ENCODE results near the gene MTHFD1L.

Gene MTHFD1L

GRCh38 chr6:151112130-151112529 lies 246.6 kb downstream of the MTHFD1L start:
- TF ChIP-seq POLR2AphosphoS5 (IDR thresholded peaks at IDR 0.05; ENCODE audit: low read depth, low read length) = no peak
- no peak for TF ChIP-seq FOXP2 (optimal IDR thresholded peaks at IDR 0.05; ENCODE audit: borderline replicate concordance, extremely low read depth, extremely low read length, insufficient read depth)
- TF ChIP-seq SIN3A (IDR thresholded peaks at IDR 0.05; ENCODE audit: borderline replicate concordance, insufficient read depth, low read length) = no peak
- TF ChIP-seq TAF1 (IDR thresholded peaks at IDR 0.05; ENCODE audit: borderline replicate concordance, insufficient read depth, low read length) = no peak

GRCh38 chr6:151113641-151114040 lies 248.1 kb downstream of the MTHFD1L start:
- no peak for TF ChIP-seq SIN3A (IDR thresholded peaks at IDR 0.05; ENCODE audit: borderline replicate concordance, insufficient read depth, low read length)

GRCh38 chr6:151118461-151119123 lies 253.1 kb downstream of the MTHFD1L start:
- no peak for TF ChIP-seq SIN3A (IDR thresholded peaks at IDR 0.05; ENCODE audit: borderline replicate concordance, insufficient read depth, low read length)
- no peak for TF ChIP-seq TAF1 (IDR thresholded peaks at IDR 0.05; ENCODE audit: borderline replicate concordance, insufficient read depth, low read length)
- TF ChIP-seq REST (IDR thresholded peaks at IDR 0.05; ENCODE audit: insufficient read depth in 1 of 2, low read depth in 2 of 2, low read length in 2 of 2) = no peak
- TF ChIP-seq FOXP2 (optimal IDR thresholded peaks at IDR 0.05; ENCODE audit: borderline replicate concordance, extremely low read depth, extremely low read length, insufficient read depth) = no peak
- no peak for TF ChIP-seq POLR2AphosphoS5 (IDR thresholded peaks at IDR 0.05; ENCODE audit: low read depth, low read length)

GRCh38 chr6:151119823-151120524 lies 254.5 kb downstream of the MTHFD1L start:
- TF ChIP-seq SIN3A (IDR thresholded peaks at IDR 0.05; ENCODE audit: borderline replicate concordance, insufficient read depth, low read length) = no peak
- TF ChIP-seq REST (IDR thresholded peaks at IDR 0.05; ENCODE audit: insufficient read depth in 1 of 2, low read depth in 2 of 2, low read length in 2 of 2) = no peak
- TF ChIP-seq POLR2AphosphoS5 (IDR thresholded peaks at IDR 0.05; ENCODE audit: low read depth, low read length) = no peak
- no peak for TF ChIP-seq FOXP2 (optimal IDR thresholded peaks at IDR 0.05; ENCODE audit: borderline replicate concordance, extremely low read depth, extremely low read length, insufficient read depth)
- TF ChIP-seq TAF1 (IDR thresholded peaks at IDR 0.05; ENCODE audit: borderline replicate concordance, insufficient read depth, low read length) = no peak

GRCh38 chr6:151121900-151122299 lies 256.4 kb downstream of the MTHFD1L start:
- TF ChIP-seq FOXP2 (optimal IDR thresholded peaks at IDR 0.05; ENCODE audit: borderline replicate concordance, extremely low read depth, extremely low read length, insufficient read depth) = no peak
- no peak for TF ChIP-seq TAF1 (IDR thresholded peaks at IDR 0.05; ENCODE audit: borderline replicate concordance, insufficient read depth, low read length)
- no peak for TF ChIP-seq REST (IDR thresholded peaks at IDR 0.05; ENCODE audit: insufficient read depth in 1 of 2, low read depth in 2 of 2, low read length in 2 of 2)
- no peak for TF ChIP-seq SIN3A (IDR thresholded peaks at IDR 0.05; ENCODE audit: borderline replicate concordance, insufficient read depth, low read length)
- no peak for TF ChIP-seq POLR2AphosphoS5 (IDR thresholded peaks at IDR 0.05; ENCODE audit: low read depth, low read length)

GRCh38 chr6:151128763-151129370 lies 263.4 kb downstream of the MTHFD1L start:
- TF ChIP-seq TAF1 (IDR thresholded peaks at IDR 0.05; ENCODE audit: borderline replicate concordance, insufficient read depth, low read length) (no peak), SIN3A (IDR thresholded peaks at IDR 0.05; ENCODE audit: borderline replicate concordance, insufficient read depth, low read length) (no peak), REST (IDR thresholded peaks at IDR 0.05; ENCODE audit: insufficient read depth in 1 of 2, low read depth in 2 of 2, low read length in 2 of 2) (no peak), POLR2AphosphoS5 (IDR thresholded peaks at IDR 0.05; ENCODE audit: low read depth, low read length) (no peak), FOXP2 (optimal IDR thresholded peaks at IDR 0.05; ENCODE audit: borderline replicate concordance, extremely low read depth, extremely low read length, insufficient read depth) (no peak)
